Lung (tissue), 12 donors: Measurements from ENCODE around the gene ZG16B. TPM values are rescaled to one million over a fixed set of nuclear protein-coding genes. Genes with fewer than 3 reads are reported as not detected.

Experiments
- ATAC-seq: fragments of 200-7000 bp; cut with Tn5 transposase; one replicate; pipeline ENCODE4 v1.9.1; 2020; ENCODE audit warnings: moderate number of reproducible peaks; ENCODE audit not compliant: insufficient read depth, low FRiP score
- DNase-seq, 3 donors: peaks; one replicate each; pipeline ENCODE4 v3.0.0-alpha.2; 2013 to 2017
- H3K27ac ChIP-seq, 2 donors: one replicate each; pipeline ENCODE4 v1.5.1; 2013; ENCODE audit warnings: mild to moderate bottlenecking in 2 of 2, moderate library complexity in 2 of 2, control low read depth in 1 of 2, inconsistent platforms in 1 of 2, low read depth in 1 of 2, low read length in 1 of 2
- H3K27me3 ChIP-seq, 3 donors: one replicate each; pipeline ENCODE4 v1.5.1; 2013; ENCODE audit warnings: low read length in 2 of 3; ENCODE audit not compliant: control insufficient read depth in 3 of 3, insufficient read depth in 3 of 3
- H3K36me3 ChIP-seq, 4 donors: one replicate each; pipeline ENCODE4 v1.5.1; 2013; ENCODE audit warnings: low read length in 4 of 4, mild to moderate bottlenecking in 1 of 4, moderate library complexity in 1 of 4; ENCODE audit not compliant: control insufficient read depth in 4 of 4, insufficient read depth in 4 of 4
- H3K4me1 ChIP-seq, 5 donors: one replicate each; pipeline ENCODE4 v1.5.1; 2013; ENCODE audit warnings: low read length in 5 of 5, mild to moderate bottlenecking in 2 of 5, moderate library complexity in 1 of 5; ENCODE audit not compliant: control insufficient read depth in 5 of 5, insufficient read depth in 5 of 5
- H3K4me3 ChIP-seq: one replicate; pipeline ENCODE4 v1.5.1; 2013; ENCODE audit warnings: mild to moderate bottlenecking, control low read depth, moderate library complexity
- H3K9ac ChIP-seq, 2 donors: one replicate each; pipeline ENCODE4 v1.5.1; 2013; ENCODE audit warnings: low read length in 2 of 2, control low read depth in 1 of 2; ENCODE audit not compliant: insufficient read depth in 1 of 2
- H3K9me3 ChIP-seq, 4 donors: one replicate each; pipeline ENCODE4 v1.5.1; 2013; ENCODE audit warnings: low read length in 3 of 4, mild to moderate bottlenecking in 1 of 4, moderate library complexity in 1 of 4; ENCODE audit not compliant: control insufficient read depth in 4 of 4, insufficient read depth in 3 of 4
- WGBS, 2 donors: extraction: QIAGEN DNeasy Blood & Tissue Kit; methylation state at CpG; one replicate each; pipeline ENCODE4 v1.1.7; 2013; 5-methylcytosine and 5-hydroxymethylcytosine counted together
- polyA plus RNA-seq, 2 donors: library from polyadenylated mRNA; stranded (reverse); fragments of 200-250 nt; gene quantifications; one replicate each; pipeline ENCODE4 v1.2.1, GENCODE V29; 2013
- total RNA-seq, 2 donors: library from RNA; depleted of rRNA in 1 of 2; stranded (reverse); fragments of >200 nt in 1 of 2; gene quantifications; one replicate each; pipeline ENCODE4 v1.2.1, GENCODE V29; 2014 to 2021
- TF ChIP-seq, protein P1 (sequence below): IDR thresholded peaks from 2 replicates; pipeline ENCODE4 v1.5.1; 2012; ENCODE audit warnings: mild to moderate bottlenecking; ENCODE audit errors: control extremely low read depth, extremely low read depth
- donor health status: control.
- donor health status: control.
- donor health status: Bipolar disorder and iron deficiency.
- donor health status: healthy.
- donor health status: DM: yes; HTN: yes; CAD: no.

The ZG16B gene
- total and polyA plus RNA-seq, 4 donors = 2.1 to 6.1 (median 4.3) TPM

DNA sequence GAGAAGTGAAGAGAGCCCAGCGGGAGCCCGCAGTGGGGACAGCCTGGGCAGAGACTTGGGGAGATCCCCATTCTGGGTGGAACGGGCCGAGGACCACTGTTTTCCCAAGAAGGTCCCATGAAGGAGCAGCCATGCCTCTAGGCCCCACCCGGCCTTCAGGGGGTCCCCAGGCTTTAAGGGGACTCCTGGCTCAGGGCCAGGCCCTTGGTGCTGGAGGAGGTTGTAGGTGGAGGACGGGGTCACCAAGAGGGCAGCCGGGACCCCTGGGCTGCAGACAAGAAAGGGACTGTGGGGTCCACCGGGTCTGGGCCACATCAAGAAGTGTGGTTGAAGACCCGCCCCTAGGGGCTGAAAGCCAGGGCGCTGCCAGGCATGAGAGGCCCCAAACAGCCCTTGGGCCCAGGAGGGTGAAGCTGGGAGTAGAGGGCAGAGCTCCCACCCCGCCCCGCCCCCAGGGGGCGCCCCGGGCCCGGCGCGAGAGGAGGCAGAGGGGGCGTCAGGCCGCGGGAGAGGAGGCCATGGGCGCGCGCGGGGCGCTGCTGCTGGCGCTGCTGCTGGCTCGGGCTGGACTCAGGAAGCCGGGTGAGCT is 13.3 kb upstream of the ZG16B start, which contains the start of gene PRSS21:
PRSS21 (plus strand) TSS at position 487 of the 589 bp plus-strand sequence; CDS start at position 519, 32 bp downstream.
- whole genome bisulfite sequencing, 2 donors = 66 to 73% methylated on average over 28 of the region's 28 CpGs
- H3K27me3 ChIP-seq = peaks cover 0 to 6% (median 0%) of the 10 kb centered on the region in 3 donors
- H3K4me1 ChIP-seq = no peaks in the 10 kb centered on the region
- DNase-seq (no peak), ATAC-seq (no peak)
- no peaks in the 10 kb centered on the region for H3K36me3 ChIP-seq
- H3K9me3 ChIP-seq = no peaks in the 10 kb centered on the region
- H3K9ac ChIP-seq = no peak within 1 kb of the TSS
- no peak within 1 kb of the TSS for H3K4me3 ChIP-seq
- TF ChIP-seq, protein P1, sequence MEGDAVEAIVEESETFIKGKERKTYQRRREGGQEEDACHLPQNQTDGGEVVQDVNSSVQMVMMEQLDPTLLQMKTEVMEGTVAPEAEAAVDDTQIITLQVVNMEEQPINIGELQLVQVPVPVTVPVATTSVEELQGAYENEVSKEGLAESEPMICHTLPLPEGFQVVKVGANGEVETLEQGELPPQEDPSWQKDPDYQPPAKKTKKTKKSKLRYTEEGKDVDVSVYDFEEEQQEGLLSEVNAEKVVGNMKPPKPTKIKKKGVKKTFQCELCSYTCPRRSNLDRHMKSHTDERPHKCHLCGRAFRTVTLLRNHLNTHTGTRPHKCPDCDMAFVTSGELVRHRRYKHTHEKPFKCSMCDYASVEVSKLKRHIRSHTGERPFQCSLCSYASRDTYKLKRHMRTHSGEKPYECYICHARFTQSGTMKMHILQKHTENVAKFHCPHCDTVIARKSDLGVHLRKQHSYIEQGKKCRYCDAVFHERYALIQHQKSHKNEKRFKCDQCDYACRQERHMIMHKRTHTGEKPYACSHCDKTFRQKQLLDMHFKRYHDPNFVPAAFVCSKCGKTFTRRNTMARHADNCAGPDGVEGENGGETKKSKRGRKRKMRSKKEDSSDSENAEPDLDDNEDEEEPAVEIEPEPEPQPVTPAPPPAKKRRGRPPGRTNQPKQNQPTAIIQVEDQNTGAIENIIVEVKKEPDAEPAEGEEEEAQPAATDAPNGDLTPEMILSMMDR = no peak
- H3K27ac ChIP-seq = no peak within 1 kb of the TSS

DNA sequence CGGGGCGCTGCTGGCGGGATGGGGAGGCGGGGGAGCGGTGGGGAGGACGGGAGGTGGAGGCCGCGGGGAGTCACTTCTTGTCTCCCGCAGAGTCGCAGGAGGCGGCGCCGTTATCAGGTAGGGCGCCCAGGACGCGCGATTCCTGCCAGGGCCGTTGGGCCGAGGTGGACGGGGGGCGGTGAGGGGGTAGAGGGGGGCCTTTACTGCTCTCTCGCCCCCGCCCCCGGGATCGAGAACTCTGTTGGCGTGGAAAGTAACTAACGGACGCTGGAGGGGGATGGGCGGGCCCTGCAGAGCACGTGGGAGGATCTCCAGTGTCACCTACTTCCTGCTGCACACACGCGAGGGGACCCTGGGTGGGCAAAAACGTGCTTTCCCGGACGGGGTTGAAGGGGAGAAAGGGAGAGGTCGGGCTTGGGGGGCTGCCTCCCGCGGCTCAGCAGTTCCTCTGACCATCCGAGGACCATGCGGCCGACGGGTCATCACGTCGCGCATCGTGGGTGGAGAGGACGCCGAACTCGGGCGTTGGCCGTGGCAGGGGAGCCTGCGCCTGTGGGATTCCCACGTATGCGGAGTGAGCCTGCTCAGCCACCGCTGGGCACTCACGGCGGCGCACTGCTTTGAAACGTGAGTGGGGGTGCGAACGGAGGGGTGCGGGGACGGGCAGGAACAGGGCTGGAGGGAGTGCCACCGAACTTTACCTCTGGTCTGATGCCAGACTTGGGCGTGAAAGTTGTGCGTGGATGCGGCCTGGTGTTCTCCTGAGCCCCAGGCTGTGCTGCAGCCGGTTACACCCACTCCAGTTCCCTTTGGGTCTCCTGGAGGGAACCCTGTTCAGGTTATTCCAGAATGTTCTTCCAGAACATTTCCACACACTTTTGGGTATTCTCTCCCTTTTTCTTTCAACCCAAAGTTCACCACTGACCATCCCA is 12.5 kb upstream of the ZG16B start:
- Histone ChIP-seq H3K27ac (no peak overlapping the region), H3K36me3 (no peaks in the 10 kb centered on the region), H3K4me1 (no peaks in the 10 kb centered on the region), H3K9ac (no peak overlapping the region), H3K9me3 (no peaks in the 10 kb centered on the region), H3K4me3 (no peak overlapping the region), H3K27me3 (peaks cover 0 to 6% (median 0%) of the 10 kb centered on the region in 3 donors)
- no peak for ATAC-seq
- 74 to 84% methylated on average over 62 to 68 of the region's 68 CpGs for WGBS, 2 donors
- no peak for DNase-seq
- TF ChIP-seq, protein P1 = no peak

DNA sequence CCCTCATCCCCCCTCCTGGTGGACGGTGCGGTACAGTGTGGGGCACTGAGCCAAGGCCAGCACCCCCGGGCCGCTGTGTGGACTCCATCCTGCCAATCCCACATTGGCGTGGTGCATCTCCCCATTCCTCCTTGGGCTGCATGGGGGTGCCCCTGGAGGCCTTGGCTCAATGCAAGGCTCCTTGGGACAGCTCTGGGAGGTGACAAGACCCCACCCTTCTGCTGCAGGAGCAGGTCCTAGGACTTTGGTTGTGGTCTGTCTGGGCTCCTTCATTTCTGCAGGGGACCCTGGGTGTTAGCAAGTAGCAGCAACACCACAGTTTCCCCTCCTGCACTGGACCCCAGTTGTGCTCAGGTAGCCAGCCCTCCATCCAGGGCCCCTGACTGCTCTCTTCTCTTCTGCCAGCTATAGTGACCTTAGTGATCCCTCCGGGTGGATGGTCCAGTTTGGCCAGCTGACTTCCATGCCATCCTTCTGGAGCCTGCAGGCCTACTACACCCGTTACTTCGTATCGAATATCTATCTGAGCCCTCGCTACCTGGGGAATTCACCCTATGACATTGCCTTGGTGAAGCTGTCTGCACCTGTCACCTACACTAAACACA is 11.7 kb upstream of the ZG16B start:
- H3K36me3 ChIP-seq = no peaks in the 10 kb centered on the region
- DNase-seq = no peak
- ATAC-seq = no peak
- no peak overlapping the region for H3K9ac ChIP-seq
- 83 to 91% methylated on average over 10 of the region's 10 CpGs for WGBS, 2 donors
- H3K27ac ChIP-seq = no peak overlapping the region
- H3K4me1 ChIP-seq = no peaks in the 10 kb centered on the region
- no peaks in the 10 kb centered on the region for H3K9me3 ChIP-seq
- no peak overlapping the region for H3K4me3 ChIP-seq
- peaks cover 0 to 6% (median 0%) of the 10 kb centered on the region in 3 donors for H3K27me3 ChIP-seq
- TF ChIP-seq, protein P1 = no peak
